GM10266 (cell line): ENCODE measurements around the gene WWC2.
A peak's percentile ranks its signal among the peaks of the same experiment; 100 is the strongest.

Source experiments
- DNase-seq: peaks from one replicate; pipeline ENCODE4 v3.0.0; 2012; ENCODE audit errors: extremely low spot score
- TF ChIP-seq, protein P1 (sequence below): IDR thresholded peaks from 2 replicates; pipeline ENCODE4 v1.5.1; 2012; ENCODE audit warnings: mild to moderate bottlenecking, low read depth; ENCODE audit not compliant: control insufficient read depth, insufficient read depth; ENCODE audit errors: missing control alignments

Gene WWC2

GRCh38 chr4:183094393-183095198 lies 4.5 kb upstream of the WWC2 start:
- DNase-seq, result no peak

GRCh38 chr4:183095199-183095512 lies 3.9 kb upstream of the WWC2 start:
- TF ChIP-seq, protein P1, sequence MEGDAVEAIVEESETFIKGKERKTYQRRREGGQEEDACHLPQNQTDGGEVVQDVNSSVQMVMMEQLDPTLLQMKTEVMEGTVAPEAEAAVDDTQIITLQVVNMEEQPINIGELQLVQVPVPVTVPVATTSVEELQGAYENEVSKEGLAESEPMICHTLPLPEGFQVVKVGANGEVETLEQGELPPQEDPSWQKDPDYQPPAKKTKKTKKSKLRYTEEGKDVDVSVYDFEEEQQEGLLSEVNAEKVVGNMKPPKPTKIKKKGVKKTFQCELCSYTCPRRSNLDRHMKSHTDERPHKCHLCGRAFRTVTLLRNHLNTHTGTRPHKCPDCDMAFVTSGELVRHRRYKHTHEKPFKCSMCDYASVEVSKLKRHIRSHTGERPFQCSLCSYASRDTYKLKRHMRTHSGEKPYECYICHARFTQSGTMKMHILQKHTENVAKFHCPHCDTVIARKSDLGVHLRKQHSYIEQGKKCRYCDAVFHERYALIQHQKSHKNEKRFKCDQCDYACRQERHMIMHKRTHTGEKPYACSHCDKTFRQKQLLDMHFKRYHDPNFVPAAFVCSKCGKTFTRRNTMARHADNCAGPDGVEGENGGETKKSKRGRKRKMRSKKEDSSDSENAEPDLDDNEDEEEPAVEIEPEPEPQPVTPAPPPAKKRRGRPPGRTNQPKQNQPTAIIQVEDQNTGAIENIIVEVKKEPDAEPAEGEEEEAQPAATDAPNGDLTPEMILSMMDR, result no peak
- no peak for DNase-seq

More at GRCh38 chr4:183094393-183095198, 4.5 kb upstream of the WWC2 start:
- TF ChIP-seq, protein P1, result no peak

GRCh38 chr4:183096276-183096965 lies 2.6 kb upstream of the WWC2 start:
- no peak for DNase-seq

DNA sequence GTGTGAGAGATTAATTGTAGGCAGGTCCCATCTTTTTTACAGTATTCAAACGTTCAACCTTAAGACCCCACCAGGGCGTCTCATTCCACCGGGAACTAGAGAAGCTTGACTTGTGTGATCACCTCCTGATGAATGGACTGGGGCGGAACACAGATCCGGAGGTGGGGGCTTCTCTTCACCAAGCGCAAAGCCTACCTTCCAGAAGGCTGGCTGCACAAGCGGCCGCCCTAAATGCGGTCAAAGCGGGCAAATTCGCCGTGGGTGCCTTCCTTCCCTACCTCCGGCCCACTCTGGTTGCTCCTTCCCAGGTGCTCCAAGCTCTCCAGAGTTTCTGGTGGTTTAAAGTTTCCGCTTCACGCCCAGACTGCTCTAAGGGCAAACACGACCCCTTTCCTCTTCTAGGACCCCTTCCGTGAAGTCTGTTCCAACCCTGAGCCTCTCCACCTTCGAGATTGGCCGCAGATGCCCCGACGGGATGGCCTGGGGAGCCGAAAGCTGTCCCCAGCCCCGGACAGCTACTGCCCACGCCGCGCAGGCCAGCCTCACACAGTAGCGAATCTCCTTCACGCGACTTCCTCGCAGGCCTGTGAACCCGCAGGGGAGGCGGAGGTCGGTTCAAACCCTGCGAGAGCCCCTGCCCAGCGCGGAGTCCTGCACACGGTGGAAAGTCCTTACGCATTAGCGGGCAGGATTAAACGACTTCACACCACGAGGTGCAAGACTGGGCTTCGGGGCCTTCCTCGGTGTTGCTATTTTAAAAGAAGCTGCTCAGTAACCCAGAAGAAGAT lies 1.6 kb upstream of the WWC2 start:
- peak; percentile 30 for DNase-seq
- TF ChIP-seq, protein P1, result no peak

More at GRCh38 chr4:183096276-183096965, 2.6 kb upstream of the WWC2 start:
- TF ChIP-seq, protein P1, result no peak

GRCh38 chr4:183098019-183098722 lies 886 bp upstream of the WWC2 start:
- peak; percentile 56 for DNase-seq
- TF ChIP-seq, protein P1, result no peak

DNA sequence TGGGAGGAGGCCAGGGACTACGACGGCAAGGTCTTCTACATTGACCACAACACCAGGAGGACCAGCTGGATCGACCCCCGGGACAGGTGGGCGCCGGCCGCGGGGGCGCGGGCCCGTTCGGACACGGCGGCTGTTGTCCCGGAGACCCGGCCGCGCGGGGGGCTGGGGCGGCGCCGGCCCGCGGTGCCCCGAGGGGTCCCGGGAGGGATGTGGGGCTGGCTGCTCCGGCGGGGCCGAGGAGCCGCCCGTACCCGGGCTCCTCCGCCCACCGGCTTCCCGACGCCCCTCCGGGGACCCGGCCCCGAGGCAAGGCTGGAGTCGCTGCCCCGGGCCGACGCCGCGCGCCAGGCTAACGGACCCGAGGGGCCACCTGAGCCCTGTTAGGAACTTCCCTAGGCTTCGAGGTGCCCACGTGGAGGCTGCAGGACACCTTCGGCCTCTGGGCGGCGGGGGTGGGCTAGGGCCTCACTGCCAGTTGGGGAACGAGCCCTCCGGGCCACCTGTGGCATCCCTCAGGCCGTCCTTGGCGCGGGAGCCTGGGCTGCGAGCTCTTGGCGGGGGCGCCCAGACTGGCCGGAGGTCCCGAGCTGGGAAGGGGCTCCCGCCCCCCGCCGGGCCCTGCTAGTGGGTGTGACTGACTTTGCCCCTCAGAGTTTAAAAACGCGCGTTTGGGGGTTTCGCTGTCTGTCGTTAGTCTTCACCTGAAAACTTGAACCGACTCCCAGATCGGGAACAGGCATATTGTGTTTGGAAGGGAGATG lies 660 bp downstream of the WWC2 start:
- DNase-seq, result peak; percentile 19
- TF ChIP-seq, protein P1, result no peak
